H1 (cell line): Measurements from ENCODE around the gene RNU6-8. TPM values are rescaled to one million over a fixed set of nuclear protein-coding genes. Genes with fewer than 3 reads are reported as not detected.

Source experiments
- CTCF ChIA-PET: fragments of 300-600 bp; sonication (Branson Sonifier 250); formaldehyde crosslinking; loops from one replicate; lab custom pipeline; 2021; ENCODE audit not compliant: partially characterized antibody; lab: Charles Lee
- POLR2A ChIA-PET: fragments of 300-600 bp; sonication (Branson Sonifier 250); formaldehyde crosslinking; loops from one replicate; lab custom pipeline; 2021; ENCODE audit warnings: inconsistent platforms; ENCODE audit not compliant: partially characterized antibody; lab: Charles Lee
- DNase-seq, 2 experiments: peaks; one replicate each; pipeline versions ENCODE4 v3.0.0 to v3.0.0-alpha.2; 2010 to 2022; ENCODE audit warnings: low spot score in 2 of 2, low read depth in 1 of 2, mixed read lengths in 1 of 2
- FAIRE-seq: peaks from 2 replicates; lab custom pipeline; 2011; peaks lifted over from hg19 to GRCh38; lab: Jason Lieb, UNC
- H2AFZ ChIP-seq: 2 replicates; pipeline ENCODE4 v1.8.1; 2012; ENCODE audit warnings: low read length, inconsistent platforms
- H2AK5ac ChIP-seq: 2 replicates; pipeline ENCODE4 v1.6.1; 2013; ENCODE audit warnings: low read depth, low read length
- H2BK120ac ChIP-seq: replicated peaks from 2 replicates; pipeline ENCODE3; 2013; ENCODE audit warnings: low read depth, low read length, inconsistent platforms
- H2BK12ac ChIP-seq: 2 replicates; pipeline ENCODE4 v1.6.1; 2013; ENCODE audit warnings: low read depth, low read length
- H2BK15ac ChIP-seq: 2 replicates; pipeline ENCODE4 v1.6.1; 2013; ENCODE audit warnings: low read length
- H2BK20ac ChIP-seq: 2 replicates; pipeline ENCODE4 v1.6.1; 2013; ENCODE audit warnings: low read length
- H2BK5ac ChIP-seq: 2 replicates; pipeline ENCODE4 v1.6.1; 2013; ENCODE audit warnings: low read depth, low read length
- H3K14ac ChIP-seq: 2 replicates; pipeline ENCODE4 v1.6.1; 2013; ENCODE audit warnings: inconsistent platforms; ENCODE audit not compliant: insufficient read length
- H3K18ac ChIP-seq: 2 replicates; pipeline ENCODE4 v1.6.1; 2013; ENCODE audit warnings: low read length; ENCODE audit errors: extremely low read depth
- H3K23ac ChIP-seq: 2 replicates; pipeline ENCODE4 v1.6.1; 2013; ENCODE audit warnings: inconsistent platforms; ENCODE audit not compliant: insufficient read length
- H3K23me2 ChIP-seq: 2 replicates; pipeline ENCODE4 v1.6.1; 2013; ENCODE audit warnings: low read depth, low read length
- H3K27ac ChIP-seq: 2 replicates; pipeline ENCODE4 v1.6.1; 2011; ENCODE audit warnings: low read depth, low read length, inconsistent platforms
- H3K27me3 ChIP-seq, 4 experiments: replicated peaks in 1 of 4; 1 replicate in 1 of 4; 2 replicates in 3 of 4; pipeline versions ENCODE4 v1.6.1 to v1.8.1; 2011 to 2013; ENCODE audit warnings: low read length in 3 of 4, mild to moderate bottlenecking in 3 of 4, inconsistent platforms in 2 of 4, mixed read lengths in 2 of 4, moderate library complexity in 1 of 4; ENCODE audit not compliant: control insufficient read depth in 3 of 4, insufficient read depth in 3 of 4; ENCODE audit errors: extremely low read depth in 1 of 4
- H3K36me3 ChIP-seq, 4 experiments: 2 replicates each; pipeline versions ENCODE4 v1.6.1 to v1.8.1; 2011 to 2013; ENCODE audit warnings: mild to moderate bottlenecking in 4 of 4, low read length in 3 of 4, moderate library complexity in 2 of 4, control low read depth in 1 of 4, inconsistent platforms in 1 of 4; ENCODE audit not compliant: insufficient read depth in 4 of 4, control insufficient read depth in 2 of 4
- H3K4ac ChIP-seq: replicated peaks from 2 replicates; pipeline ENCODE3; 2013; ENCODE audit warnings: low read length, low read depth, mixed read lengths, inconsistent platforms; ENCODE audit not compliant: insufficient read length
- H3K4me1 ChIP-seq, 4 experiments: replicated peaks in 1 of 4; 1 replicate in 1 of 4; 2 replicates in 3 of 4; pipeline versions ENCODE4 v1.6.1 to v1.8.1; 2011 to 2013; ENCODE audit warnings: low read length in 3 of 4, inconsistent platforms in 2 of 4, mixed read lengths in 1 of 4; ENCODE audit not compliant: insufficient read depth in 4 of 4, control insufficient read depth in 3 of 4
- H3K4me2 ChIP-seq, 2 experiments: 2 replicates each; pipeline versions ENCODE4 v1.6.1 to v1.8.1; 2011 to 2013; ENCODE audit warnings: low read depth in 2 of 2, low read length in 2 of 2, control low read depth in 1 of 2, inconsistent platforms in 1 of 2, mild to moderate bottlenecking in 1 of 2; ENCODE audit not compliant: insufficient read depth in 1 of 2
- H3K4me3 ChIP-seq, 4 experiments: fragments of 200-600, 300-600 bp in 1 of 4; sonication (generic), shearing (Covaris generic), sonication (Bioruptor Twin) in 1 of 4; 2 replicates each; pipeline versions ENCODE4 v1.5.1 to v1.8.1; 2011 to 2016; ENCODE audit warnings: low read length in 4 of 4, low read depth in 3 of 4, control low read depth in 2 of 4, inconsistent platforms in 2 of 4, mild to moderate bottlenecking in 2 of 4, mixed read lengths in 1 of 4, moderate library complexity in 1 of 4; ENCODE audit not compliant: insufficient read depth in 2 of 4; ENCODE audit errors: extremely low read depth in 1 of 4
- H3K56ac ChIP-seq: replicated peaks from 2 replicates; pipeline ENCODE3; 2013; ENCODE audit warnings: low read depth, mild to moderate bottlenecking, mixed read lengths, low read length, inconsistent platforms; ENCODE audit not compliant: insufficient read length
- H3K79me1 ChIP-seq: 2 replicates; pipeline ENCODE4 v1.6.1; 2013; ENCODE audit warnings: low read depth, low read length, control low read depth
- H3K79me2 ChIP-seq, 2 experiments: 2 replicates each; pipeline versions ENCODE4 v1.6.1 to v1.8.1; 2012 to 2013; ENCODE audit warnings: low read length in 2 of 2, mild to moderate bottlenecking in 2 of 2, inconsistent platforms in 1 of 2; ENCODE audit not compliant: insufficient read depth in 2 of 2, control insufficient read depth in 1 of 2
- H3K9ac ChIP-seq, 4 experiments: replicated peaks in 1 of 4; 1 replicate in 1 of 4; 2 replicates in 3 of 4; pipeline versions ENCODE4 v1.6.1 to v1.8.1; 2011 to 2013; ENCODE audit warnings: low read depth in 3 of 4, low read length in 3 of 4, control low read depth in 2 of 4, mild to moderate bottlenecking in 2 of 4, moderate library complexity in 2 of 4, inconsistent platforms in 1 of 4; ENCODE audit errors: extremely low read depth in 1 of 4
- H3K9me3 ChIP-seq, 2 experiments: 2 replicates each; pipeline versions ENCODE4 v1.6.1 to v1.8.1; 2012 to 2013; ENCODE audit warnings: mild to moderate bottlenecking in 2 of 2, moderate library complexity in 2 of 2, control low read depth in 1 of 2, inconsistent platforms in 1 of 2, low read depth in 1 of 2, low read length in 1 of 2, mixed read lengths in 1 of 2; ENCODE audit not compliant: insufficient read depth in 2 of 2
- H4K20me1 ChIP-seq, 2 experiments: replicated peaks in 1 of 2; 2 replicates each; pipeline versions ENCODE3 to v1.8.1; 2011 to 2013; ENCODE audit warnings: inconsistent platforms in 2 of 2, low read length in 2 of 2, mild to moderate bottlenecking in 1 of 2; ENCODE audit not compliant: insufficient read depth in 2 of 2, control insufficient read depth in 1 of 2
- H4K5ac ChIP-seq: 2 replicates; pipeline ENCODE4 v1.6.1; 2013; ENCODE audit warnings: low read length, low read depth, mixed read lengths, inconsistent platforms; ENCODE audit not compliant: insufficient read length
- H4K8ac ChIP-seq: 2 replicates; pipeline ENCODE4 v1.8.0; 2013; ENCODE audit warnings: mild to moderate bottlenecking, moderate library complexity, low read length, inconsistent platforms; ENCODE audit not compliant: insufficient read depth; ENCODE audit errors: extremely low read depth
- H4K91ac ChIP-seq: replicated peaks from 2 replicates; pipeline ENCODE3; 2013; ENCODE audit warnings: low read length, mixed read lengths, inconsistent platforms; ENCODE audit not compliant: insufficient read length
- RBBP5 ChIP-seq: IDR thresholded peaks from 2 replicates; pipeline ENCODE4 v1.7.1; 2012; ENCODE audit warnings: low read depth, mild to moderate bottlenecking, inconsistent platforms, low read length, moderate library complexity, borderline replicate concordance
- WGBS, 2 experiments: shearing (Covaris generic) in 1 of 2; methylation state at CpG; one replicate each; pipeline versions ENCODE4 v1.1.6 to v1.1.7; 2013 to 2015; ENCODE audit warnings: low lambda C conversion rate in 2 of 2, mixed read lengths in 2 of 2, inconsistent platforms in 1 of 2, low coverage in 1 of 2, missing lambda C conversion rate in 1 of 2; ENCODE audit not compliant: insufficient replicate concordance in 2 of 2, insufficient coverage in 1 of 2, insufficient read length in 1 of 2; ENCODE audit errors: extremely low coverage in 1 of 2, missing lambda C conversion rate in 1 of 2; 5-methylcytosine and 5-hydroxymethylcytosine counted together
- polyA plus RNA-seq, 7 experiments: library from polyadenylated mRNA; depleted of rRNA in 3 of 7; stranded (reverse) in 5 of 7; unstranded in 2 of 7; fragments of >200 nt in 5 of 7; fragments of 200-250 nt in 2 of 7; gene quantifications; 1 replicate in 5 of 7; 2 replicates in 1 of 7; 4 replicates in 1 of 7; pipeline versions ENCODE4 v1.2.1 to v1.2.3, GENCODE V29; 2011 to 2013; ENCODE audit warnings: missing spikeins in 2 of 7, mixed read lengths in 2 of 7
- total RNA-seq: library from RNA; stranded (reverse); fragmentation: NEBNext Ultra II Directional; extraction: Animal tissue kit (Norgen Biotek cat#: 25700); gene quantifications from 2 replicates; pipeline ENCODE4 v1.2.1, GENCODE V29; 2021

RNU6-8 gene
- total and polyA plus RNA-seq, 2 of the 8 experiments (the other 6 are each of a cell fraction or from before 2014, with no cell fraction given): not detected

DNA sequence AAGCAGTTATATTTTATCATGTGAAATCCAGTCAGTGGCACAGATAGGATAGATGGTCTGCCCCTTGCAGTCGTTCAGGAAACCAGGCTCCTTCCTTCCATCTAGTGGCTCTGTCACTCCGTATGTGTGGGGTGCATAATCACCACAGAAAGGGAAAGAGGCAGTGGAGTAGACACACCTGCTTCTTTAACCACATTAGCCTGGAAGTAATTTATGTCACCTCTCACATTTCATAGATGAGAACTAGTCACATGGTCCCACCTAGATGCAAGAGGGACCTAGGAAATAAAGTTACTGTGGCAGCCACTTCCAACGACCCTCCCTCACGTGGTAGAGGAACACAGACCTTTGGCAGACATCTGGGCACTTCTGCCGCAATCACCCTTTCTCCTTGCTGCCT is 14.2 kb upstream of the RNU6-8 start:
- CTCF ChIA-PET: no interaction called here
- 76% methylated on average over 5 of the region's 5 CpGs; no CpG with 5 or more reads in 1 of the 2 experiments for WGBS, 2 experiments
- H4K8ac ChIP-seq: no peak overlapping the region

More for the DNA sequence above, 14.2 kb upstream of the RNU6-8 start:
- no peak overlapping the region for H3K27ac ChIP-seq
- H3K4me3 ChIP-seq: no peak overlapping the region
- DNase-seq (no peak), FAIRE-seq (no peak)
- no peak overlapping the region for H2BK15ac ChIP-seq
- H2BK12ac ChIP-seq: no peak overlapping the region
- peak overlapping the region; percentile 26; the same call in 1 of the 2 replicates for H2AFZ ChIP-seq
- H3K4me1 ChIP-seq: peaks cover 0 to 3% (median 0%) of the 10 kb centered on the region in 4 experiments; a peak in 1 of 7 replicates
- no peak overlapping the region for H3K18ac ChIP-seq
- H3K9ac ChIP-seq: no peak overlapping the region
- H3K4me2 ChIP-seq: no peak overlapping the region
- no peak overlapping the region for H3K23ac ChIP-seq
- TF ChIP-seq RBBP5: no peak
- H3K56ac ChIP-seq: no peak overlapping the region
- H2AK5ac ChIP-seq: no peak overlapping the region
- H3K23me2 ChIP-seq: no peaks in the 10 kb centered on the region
- no peaks in the 10 kb centered on the region for H3K27me3 ChIP-seq
- POLR2A ChIA-PET: no interaction called here
- H3K36me3 ChIP-seq: no peaks in the 10 kb centered on the region
- no peaks in the 10 kb centered on the region for H3K79me1 ChIP-seq
- H2BK5ac ChIP-seq: no peak overlapping the region
- H3K4ac ChIP-seq: no peak overlapping the region
- H2BK20ac ChIP-seq: no peak overlapping the region
- H3K79me2 ChIP-seq: no peaks in the 10 kb centered on the region
- H2BK120ac ChIP-seq: no peak overlapping the region
- no peak overlapping the region for H4K5ac ChIP-seq
- no peaks in the 10 kb centered on the region for H3K9me3 ChIP-seq
- H3K14ac ChIP-seq: no peak overlapping the region
- H4K20me1 ChIP-seq: no peaks in the 10 kb centered on the region
- no peak overlapping the region for H4K91ac ChIP-seq
